Measurements from ENCODE around the gene BHMT2. TPM values are rescaled to one million over a fixed set of nuclear protein-coding genes. Genes with fewer than 3 reads are reported as not detected.

BHMT2 gene
- total RNA-seq, 1 donor from 2014 or later: 7.9 TPM

- intact Hi-C loops (cut with micrococcal nuclease): no loop called here
Observed at GRCh38 chr5:79105868-79106267, 36.3 kb downstream of the BHMT2 start.

GRCh38 chr5:79107020-79107796, 37.6 kb downstream of the BHMT2 start:
- intact Hi-C loops (cut with micrococcal nuclease): no loop called here
- TF ChIP-seq CTCF (IDR thresholded peaks at IDR 0.05; ENCODE audit: borderline replicate concordance): no peak

More at GRCh38 chr5:79105868-79106267, 36.3 kb downstream of the BHMT2 start:
- TF ChIP-seq CTCF (IDR thresholded peaks at IDR 0.05; ENCODE audit: borderline replicate concordance): no peak
- no peaks in the 10 kb centered on the region for H3K9me3 ChIP-seq (replicated peaks)
- H3K36me3 ChIP-seq: no peaks in the 10 kb centered on the region
- H3K27ac ChIP-seq (replicated peaks): no peak overlapping the region
- peaks cover 6% of the 10 kb centered on the region for H3K4me1 ChIP-seq
- peaks cover 56% of the 10 kb centered on the region for H3K27me3 ChIP-seq (ENCODE audit: low read depth)
- H3K4me3 ChIP-seq: no peak overlapping the region
- DNase-seq: no peak

DNA sequence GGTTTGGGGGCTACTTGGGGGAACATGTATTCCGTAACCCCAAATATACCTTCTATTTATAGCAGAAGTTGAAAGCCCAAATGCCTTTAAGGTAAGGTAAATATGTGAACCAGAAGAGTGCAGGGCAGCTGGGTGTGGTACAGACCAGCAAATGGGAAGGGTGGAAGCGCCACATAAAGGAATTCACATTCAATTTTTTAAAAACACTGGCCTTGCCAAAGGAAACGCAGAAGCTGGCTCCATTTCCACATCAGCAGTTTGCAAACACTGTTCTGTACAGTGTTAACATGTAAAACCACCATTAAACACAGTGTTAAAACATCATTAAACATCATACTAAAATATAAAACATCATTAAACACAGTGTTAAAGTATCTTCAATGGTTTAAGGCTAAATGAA, 38.5 kb downstream of the BHMT2 start:
- peaks cover 78% of the 10 kb centered on the region for H3K27me3 ChIP-seq (ENCODE audit: low read depth)
- intact Hi-C loops (cut with micrococcal nuclease): no loop called here
- peaks cover 18% of the 10 kb centered on the region for H3K4me1 ChIP-seq
- H3K9me3 ChIP-seq (replicated peaks): no peaks in the 10 kb centered on the region
- H3K36me3 ChIP-seq: no peaks in the 10 kb centered on the region
- no peak for TF ChIP-seq CTCF (IDR thresholded peaks at IDR 0.05; ENCODE audit: borderline replicate concordance)
- H3K4me3 ChIP-seq: no peak overlapping the region
- no peak overlapping the region for H3K27ac ChIP-seq (replicated peaks)
- no peak for DNase-seq

More at GRCh38 chr5:79107020-79107796, 37.6 kb downstream of the BHMT2 start:
- no peak overlapping the region for H3K27ac ChIP-seq (replicated peaks)
- H3K4me1 ChIP-seq: peaks cover 15% of the 10 kb centered on the region
- no peak overlapping the region for H3K4me3 ChIP-seq
- no peak for DNase-seq
- no peaks in the 10 kb centered on the region for H3K9me3 ChIP-seq (replicated peaks)
- H3K27me3 ChIP-seq (ENCODE audit: low read depth): peaks cover 70% of the 10 kb centered on the region
- no peaks in the 10 kb centered on the region for H3K36me3 ChIP-seq

- Histone ChIP-seq H3K4me1 (peaks cover 18% of the 10 kb centered on the region), H3K9me3 (replicated peaks) (no peaks in the 10 kb centered on the region), H3K27me3 (ENCODE audit: low read depth) (peaks cover 86% of the 10 kb centered on the region), H3K27ac (replicated peaks) (no peak overlapping the region), H3K36me3 (no peaks in the 10 kb centered on the region), H3K4me3 (no peak overlapping the region)
- TF ChIP-seq CTCF (IDR thresholded peaks at IDR 0.05; ENCODE audit: borderline replicate concordance): no peak
- no peak for DNase-seq
- intact Hi-C loops (cut with micrococcal nuclease): no loop called here
Observed at GRCh38 chr5:79108792-79109191, 39.2 kb downstream of the BHMT2 start.

- Histone ChIP-seq H3K4me3 (no peak overlapping the region), H3K27ac (replicated peaks) (no peak overlapping the region), H3K27me3 (ENCODE audit: low read depth) (peaks cover 91% of the 10 kb centered on the region), H3K4me1 (peaks cover 18% of the 10 kb centered on the region), H3K9me3 (replicated peaks) (no peaks in the 10 kb centered on the region), H3K36me3 (no peaks in the 10 kb centered on the region)
- peak; percentile 67 for TF ChIP-seq CTCF (IDR thresholded peaks at IDR 0.05; ENCODE audit: borderline replicate concordance)
- peak; percentile 23 for DNase-seq
- intact Hi-C loops (cut with micrococcal nuclease): loop anchor here (5.0 kb wide), 1 partner anchor 83 kb away; no protein-coding TSS in a partner anchor
Observed at GRCh38 chr5:79109527-79110492, 40.2 kb downstream of the BHMT2 start.
